AG09309 (cell line): Measurements from ENCODE around the gene NDUFB3.
"Not testable (repeated sequence)": the region's sequence is repeated elsewhere in the genome, so short reads cannot be mapped to it uniquely, and the experiment has no call there.

Experiments used
- DNase-seq: peaks from one replicate; pipeline ENCODE4 v3.0.0-alpha.2; 2010; ENCODE audit warnings: low read depth
- H3K4me3 ChIP-seq: 2 replicates; pipeline ENCODE4 v1.5.1; 2011; ENCODE audit warnings: mild to moderate bottlenecking, low read depth, low read length, moderate library complexity; ENCODE audit not compliant: control insufficient read depth
- TF ChIP-seq, protein P1 (sequence below): IDR thresholded peaks from 2 replicates; pipeline ENCODE4 v1.5.1; 2011; ENCODE audit warnings: mild to moderate bottlenecking, low read depth, low read length, inconsistent platforms; ENCODE audit not compliant: insufficient read depth, control insufficient read depth; ENCODE audit errors: missing control alignments

The NDUFB3 gene

DNA sequence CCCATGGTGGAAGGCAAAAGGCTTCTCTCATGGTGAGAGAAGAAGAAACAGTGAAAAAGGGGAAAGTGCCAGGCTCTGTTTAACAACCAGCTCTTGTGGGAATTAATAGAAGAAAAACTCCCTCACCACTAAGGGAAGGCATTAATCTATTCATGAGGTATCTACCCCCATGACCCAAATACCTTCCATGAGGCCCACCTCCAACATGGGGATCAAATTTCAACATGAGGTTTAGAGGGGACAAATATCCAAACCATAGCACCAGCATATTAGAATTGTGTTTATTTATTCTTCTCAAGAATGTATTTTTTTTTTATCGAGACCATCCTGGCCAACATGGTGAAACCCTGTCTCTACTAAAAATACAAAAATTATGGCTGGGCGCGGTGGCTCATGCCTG lies 39.3 kb downstream of the NDUFB3 start:
- H3K4me3 ChIP-seq: no peak overlapping the region
- TF ChIP-seq, protein P1, sequence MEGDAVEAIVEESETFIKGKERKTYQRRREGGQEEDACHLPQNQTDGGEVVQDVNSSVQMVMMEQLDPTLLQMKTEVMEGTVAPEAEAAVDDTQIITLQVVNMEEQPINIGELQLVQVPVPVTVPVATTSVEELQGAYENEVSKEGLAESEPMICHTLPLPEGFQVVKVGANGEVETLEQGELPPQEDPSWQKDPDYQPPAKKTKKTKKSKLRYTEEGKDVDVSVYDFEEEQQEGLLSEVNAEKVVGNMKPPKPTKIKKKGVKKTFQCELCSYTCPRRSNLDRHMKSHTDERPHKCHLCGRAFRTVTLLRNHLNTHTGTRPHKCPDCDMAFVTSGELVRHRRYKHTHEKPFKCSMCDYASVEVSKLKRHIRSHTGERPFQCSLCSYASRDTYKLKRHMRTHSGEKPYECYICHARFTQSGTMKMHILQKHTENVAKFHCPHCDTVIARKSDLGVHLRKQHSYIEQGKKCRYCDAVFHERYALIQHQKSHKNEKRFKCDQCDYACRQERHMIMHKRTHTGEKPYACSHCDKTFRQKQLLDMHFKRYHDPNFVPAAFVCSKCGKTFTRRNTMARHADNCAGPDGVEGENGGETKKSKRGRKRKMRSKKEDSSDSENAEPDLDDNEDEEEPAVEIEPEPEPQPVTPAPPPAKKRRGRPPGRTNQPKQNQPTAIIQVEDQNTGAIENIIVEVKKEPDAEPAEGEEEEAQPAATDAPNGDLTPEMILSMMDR: no peak
- no peak for DNase-seq

DNA sequence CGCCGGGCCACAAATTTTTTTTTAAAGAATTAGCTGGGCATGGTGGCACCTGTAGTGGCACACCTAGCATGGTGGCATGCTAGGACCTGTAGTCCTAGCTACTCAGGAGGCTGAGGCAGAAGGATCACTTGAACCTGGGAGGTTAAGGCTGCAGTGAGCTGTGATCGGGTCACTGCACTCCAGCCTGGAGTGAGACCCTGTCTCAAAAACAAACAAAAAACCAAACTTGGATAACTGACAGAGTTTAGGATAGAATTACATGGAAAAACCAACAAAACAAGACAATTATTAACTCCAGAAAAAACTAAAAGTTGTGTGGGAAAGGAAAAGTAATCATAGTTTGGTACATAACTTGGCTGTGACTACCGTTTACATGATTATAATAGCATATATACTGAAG lies 42.5 kb downstream of the NDUFB3 start:
- TF ChIP-seq, protein P1: no peak
- DNase-seq: no peak
- no peak overlapping the region for H3K4me3 ChIP-seq

DNA sequence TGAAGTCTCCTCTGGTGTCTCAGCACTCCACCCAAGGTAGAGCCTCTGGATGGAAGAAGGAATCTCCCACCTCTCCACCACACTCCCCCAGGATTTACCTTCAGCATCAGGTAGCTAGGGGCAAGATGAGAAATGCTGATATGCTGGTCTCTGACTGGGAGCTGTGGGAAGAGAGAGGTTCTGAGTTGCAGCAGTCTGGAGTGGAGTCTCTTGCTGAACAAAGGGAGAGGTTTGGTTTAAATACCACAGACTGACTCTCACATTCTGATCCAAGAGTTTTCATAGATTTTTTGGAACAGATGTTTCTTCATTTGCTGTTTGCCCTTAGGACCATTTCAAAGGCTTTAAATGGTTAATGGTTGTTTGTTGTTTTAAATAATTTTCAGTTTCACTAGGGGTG lies 43.0 kb downstream of the NDUFB3 start:
- no peak for DNase-seq
- TF ChIP-seq, protein P1: no peak
- no peak overlapping the region for H3K4me3 ChIP-seq

DNA sequence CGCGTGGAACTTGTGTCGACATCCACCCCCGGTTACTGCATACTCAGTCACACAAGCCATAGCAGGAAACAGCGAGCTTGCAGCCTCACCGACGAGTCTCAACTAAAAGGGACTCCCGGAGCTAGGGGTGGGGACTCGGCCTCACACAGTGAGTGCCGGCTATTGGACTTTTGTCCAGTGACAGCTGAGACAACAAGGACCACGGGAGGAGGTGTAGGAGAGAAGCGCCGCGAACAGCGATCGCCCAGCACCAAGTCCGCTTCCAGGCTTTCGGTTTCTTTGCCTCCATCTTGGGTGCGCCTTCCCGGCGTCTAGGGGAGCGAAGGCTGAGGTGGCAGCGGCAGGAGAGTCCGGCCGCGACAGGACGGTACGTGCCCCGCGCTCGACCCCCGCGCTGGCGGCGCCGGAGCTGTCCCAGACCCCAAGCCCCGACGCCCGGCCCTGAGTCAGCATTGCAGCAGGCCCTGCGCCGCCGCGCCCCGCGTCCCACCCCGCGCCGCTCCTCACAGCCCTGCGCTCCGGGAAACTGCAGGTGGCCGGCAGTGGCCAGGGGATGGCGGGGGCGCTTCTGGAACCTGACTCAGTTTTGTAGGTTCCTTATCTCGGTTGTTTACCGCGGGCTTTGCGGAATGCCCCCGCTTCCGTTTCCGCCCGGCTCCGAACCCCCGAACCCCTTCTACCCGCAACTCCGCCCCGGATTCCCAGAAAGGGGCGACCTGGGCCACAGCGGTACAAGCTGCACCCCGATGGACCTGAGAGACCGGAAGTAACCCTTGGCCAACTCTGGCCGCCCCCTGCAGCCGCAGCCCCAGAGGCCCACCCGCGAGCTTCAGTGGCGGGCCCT lies 44.5 kb downstream of the NDUFB3 start, which contains the start of gene CFLAR:
CFLAR (plus strand) TSS at position 50 of the 844 bp plus-strand sequence. CDS start 13,702 bp downstream, outside the sequence.
- no peak for DNase-seq
- TF ChIP-seq, protein P1: no peak
- H3K4me3 ChIP-seq: peak within 1 kb of the TSS; percentile 82

DNA sequence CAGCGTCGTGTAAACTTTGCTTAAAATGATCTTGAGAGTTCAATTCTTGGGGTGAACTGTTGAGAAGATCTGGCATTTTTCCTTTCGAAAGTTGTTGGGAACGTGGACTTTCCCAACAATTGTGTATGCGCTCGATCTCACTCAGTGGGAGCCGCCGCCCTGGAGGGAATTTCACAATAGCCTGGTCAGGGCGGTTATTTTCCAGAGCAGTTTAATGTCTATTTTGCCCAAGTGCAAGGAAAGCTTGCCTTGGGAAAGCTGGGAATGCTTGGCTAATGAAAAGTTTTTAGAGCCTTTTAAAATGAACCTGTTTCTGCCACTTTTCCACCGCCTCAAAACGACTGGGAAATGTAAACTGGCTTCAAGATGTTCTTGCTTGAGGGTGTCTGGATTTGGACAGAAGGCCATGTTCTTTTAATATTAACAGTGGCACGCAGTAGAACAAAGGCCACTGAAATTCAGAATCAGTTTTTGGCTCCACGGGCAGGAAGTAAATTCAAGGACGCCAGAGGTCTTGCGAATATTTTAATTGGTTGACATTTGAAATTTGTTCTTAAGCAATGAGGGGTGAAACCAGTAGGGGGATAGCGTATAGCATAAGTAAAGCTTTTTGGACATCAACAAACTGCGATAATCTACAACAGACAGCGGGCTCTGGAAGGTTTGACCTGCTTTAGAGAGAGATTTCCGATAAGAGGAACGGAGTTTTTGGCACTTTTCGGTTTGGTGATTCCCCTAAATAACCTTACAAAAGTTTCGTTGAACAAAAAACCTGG lies 45.3 kb downstream of the NDUFB3 start:
- DNase-seq: peak; percentile 76
- TF ChIP-seq, protein P1: peak; percentile 39
- H3K4me3 ChIP-seq: peak overlapping the region; percentile 82

DNA sequence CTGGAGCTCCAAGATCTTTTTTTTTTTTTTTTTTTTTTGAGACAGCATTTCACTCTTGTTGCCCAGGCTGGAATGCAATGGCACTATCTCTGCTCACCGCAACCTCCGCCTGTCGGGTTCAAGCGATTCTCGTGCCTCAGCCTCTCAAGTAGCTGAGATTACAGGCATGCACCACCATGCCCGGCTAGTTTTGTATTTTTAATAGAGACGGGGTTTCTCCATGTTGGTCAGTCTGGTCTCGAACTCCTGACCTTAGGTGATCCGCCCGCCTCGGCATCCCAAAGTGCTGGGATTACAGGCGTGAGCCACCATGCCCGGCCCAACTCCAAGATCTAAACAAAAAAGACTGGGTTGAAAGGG lies 45.9 kb downstream of the NDUFB3 start:
- not testable (repeated sequence) for DNase-seq
- peak overlapping the region; percentile 82 for H3K4me3 ChIP-seq

DNA sequence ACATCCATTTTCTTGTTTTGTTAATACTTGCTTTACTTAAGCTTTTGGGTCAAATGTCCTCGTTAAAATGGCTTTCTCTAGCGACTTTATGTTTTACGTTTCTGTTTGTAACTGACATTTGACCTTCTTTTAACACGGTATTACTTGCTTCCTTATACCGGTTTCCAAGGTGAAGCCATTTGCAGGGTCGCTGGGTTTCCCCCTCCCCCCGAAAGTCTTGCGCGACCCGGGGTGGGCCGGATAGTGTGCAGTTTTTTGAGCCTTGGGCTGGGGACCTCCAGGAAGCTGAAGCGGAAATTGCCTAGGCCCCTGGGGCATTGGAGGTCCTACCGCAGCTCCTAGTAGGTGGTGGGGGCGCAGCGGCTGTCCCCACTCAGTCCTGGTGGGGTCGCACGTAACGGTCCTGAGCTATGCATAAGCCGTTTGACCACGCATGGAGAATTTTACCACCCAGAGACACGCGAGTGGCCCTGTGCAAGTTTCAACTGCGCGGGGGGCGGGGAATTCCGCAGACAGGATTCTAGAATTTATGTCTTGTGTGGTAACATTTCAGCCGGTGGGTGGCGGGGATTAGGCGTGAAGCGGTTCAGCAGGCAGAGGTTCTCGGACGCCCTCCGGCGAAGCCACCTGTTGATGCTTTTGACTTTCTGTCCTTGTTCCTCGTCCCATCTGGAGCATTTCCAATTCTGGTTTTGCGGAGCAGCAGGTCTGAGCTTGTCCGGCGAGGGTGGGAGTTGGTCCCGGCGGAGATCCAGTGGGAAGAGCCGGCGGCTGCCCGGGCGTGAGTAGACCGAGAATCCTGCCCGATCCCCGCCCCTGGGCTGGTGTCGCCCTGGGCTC lies 46.5 kb downstream of the NDUFB3 start:
- H3K4me3 ChIP-seq: peak overlapping the region; percentile 82
- DNase-seq: peak; percentile 51
- TF ChIP-seq, protein P1: peak; percentile 48
